PC-3 (cell line): Measurements from ENCODE around the gene FHAD1. TPM values are rescaled to one million over a fixed set of nuclear protein-coding genes. Genes with fewer than 3 reads are reported as not detected.

Experiments
- ATAC-seq: fragments of 200-7000 bp; cut with Tn5 transposase; 2 replicates; pipeline ENCODE4 v1.9.1; 2020; ENCODE audit warnings: mild to moderate bottlenecking, moderate library complexity
- BruUV-seq: library from RNA; stranded (reverse); fragments of 400-500 nt; replicated peaks from 2 replicates; lab custom pipeline; 2021; lab: Mats Ljungman, UMichigan
- CTCF ChIA-PET: fragments of 300-600 bp; sonication (Branson Sonifier 250); formaldehyde crosslinking; loops from one replicate; lab custom pipeline; 2022; ENCODE audit warnings: antibody characterized with exemption; lab: Charles Lee
- POLR2A ChIA-PET: fragments of 300-600 bp; sonication (Branson Sonifier 250); formaldehyde crosslinking; loops from one replicate; lab custom pipeline; 2022; ENCODE audit warnings: antibody characterized with exemption; ENCODE audit not compliant: unreplicated experiment; lab: Charles Lee
- DNase-seq: peaks from one replicate; pipeline ENCODE4 v3.0.0-alpha.2; 2015
- H2AFZ ChIP-seq: fragments of 300-600 bp; sonication (generic); 2 replicates; pipeline ENCODE4 v1.6.0; 2016; ENCODE audit warnings: antibody characterized with exemption, low read length
- H3F3A ChIP-seq: fragments of 300-600 bp; sonication (generic); one replicate; pipeline ENCODE4 v1.6.0; 2017; ENCODE audit warnings: antibody characterized with exemption, low read length, control low read depth, mild to moderate bottlenecking; ENCODE audit not compliant: unreplicated experiment
- H3K27ac ChIP-seq: fragments of 300-600 bp; sonication (generic); 2 replicates; pipeline ENCODE4 v1.5.1; 2016; ENCODE audit warnings: mild to moderate bottlenecking, low read length
- H3K27me3 ChIP-seq: fragments of 300-600 bp; sonication (generic); 2 replicates; pipeline ENCODE4 v1.6.1; 2016; ENCODE audit warnings: low read length, mixed read lengths
- H3K36me3 ChIP-seq: fragments of 300-600 bp; sonication (generic); 2 replicates; pipeline ENCODE4 v1.6.1; 2016; ENCODE audit warnings: low read depth, mixed run types, low read length, mixed read lengths
- H3K4me1 ChIP-seq: fragments of 300-600 bp; sonication (generic); 2 replicates; pipeline ENCODE4 v1.5.1; 2016; ENCODE audit warnings: low read length; ENCODE audit not compliant: insufficient read depth
- H3K4me2 ChIP-seq: fragments of 300-600 bp; sonication (generic); 2 replicates; pipeline ENCODE4 v1.6.0; 2016; ENCODE audit warnings: low read length
- H3K4me3 ChIP-seq: fragments of 300-600 bp; sonication (generic); 2 replicates; pipeline ENCODE4 v1.5.1; 2016; ENCODE audit warnings: mild to moderate bottlenecking, low read length, mixed read lengths
- H3K79me2 ChIP-seq: fragments of 300-600 bp; sonication (generic); 2 replicates; pipeline ENCODE4 v1.6.1; 2017; ENCODE audit warnings: low read length, mixed read lengths
- H3K9ac ChIP-seq: fragments of 300-600 bp; sonication (generic); 2 replicates; pipeline ENCODE4 v1.6.0; 2016; ENCODE audit warnings: mild to moderate bottlenecking, low read length
- H3K9me2 ChIP-seq: fragments of 300-600 bp; sonication (generic); replicated peaks from 2 replicates; pipeline ENCODE4 v1.6.1; 2016; ENCODE audit warnings: mixed run types, low read length, mixed read lengths
- H3K9me3 ChIP-seq: fragments of 300-600 bp; sonication (generic); 2 replicates; pipeline ENCODE4 v1.6.1; 2016; ENCODE audit warnings: low read length, mixed read lengths
- H4K20me1 ChIP-seq: fragments of 300-600 bp; sonication (generic); 2 replicates; pipeline ENCODE4 v1.6.1; 2016; ENCODE audit warnings: low read length, mixed read lengths
- CTCF ChIP-seq: fragments of 300-600 bp; sonication (generic); conservative IDR thresholded peaks from 2 replicates; pipeline ENCODE4 v1.5.1; 2017; ENCODE audit warnings: antibody characterized with exemption, low read depth, mild to moderate bottlenecking, low read length
- EZH2 ChIP-seq: fragments of 300-600 bp; sonication (generic); IDR thresholded peaks from one replicate; pipeline ENCODE4 v1.6.1; 2017; ENCODE audit warnings: antibody characterized with exemption, mild to moderate bottlenecking, low read length; ENCODE audit not compliant: unreplicated experiment
- EZH2phosphoT487 ChIP-seq: fragments of 300-600 bp; sonication (generic); IDR thresholded peaks from 2 replicates; pipeline ENCODE4 v1.6.1; 2018; ENCODE audit warnings: mild to moderate bottlenecking, antibody characterized with exemption, low read length, borderline replicate concordance
- intact Hi-C: fragments of 100-400 bp; cut with micrococcal nuclease; formaldehyde crosslinking; loops from 2 replicates; pipeline ENCODE4 v1.9.0; 2023
- total RNA-seq: library from RNA; depleted of rRNA; stranded (reverse); fragments of >200 nt; gene quantifications from 2 replicates; pipeline ENCODE4 v1.2.3, GENCODE V29; 2014

Gene FHAD1
- total RNA-seq, 1 experiment from 2014 or later, result 0.95 TPM

- intact Hi-C loops, result loop anchor here (1.0 to 2.0 kb wide), 2 partner anchors 8 to 14 kb away; partner anchors contain the start of gene EFHD2
- H3K9ac ChIP-seq, result peak overlapping the region; percentile 80
- H3F3A ChIP-seq, result peaks cover 8% of the 10 kb centered on the region
- ATAC-seq (peak; percentile 71), DNase-seq (peak; percentile 85)
- peaks cover 52% of the 10 kb centered on the region for H3K4me1 ChIP-seq
- peak overlapping the region; percentile 85 for H3K4me2 ChIP-seq
- H4K20me1 ChIP-seq, result peaks cover 21% of the 10 kb centered on the region
- TF ChIP-seq CTCF, result no peak
- ChIA-PET CTCF (no interaction called here), POLR2A (no interaction called here)
- H3K9me3 ChIP-seq, result no peaks in the 10 kb centered on the region
- peak overlapping the region; percentile 54 for H3K4me3 ChIP-seq
- H3K36me3 ChIP-seq, result peaks cover 27% of the 10 kb centered on the region
- no TSS peak for BruUV-seq
- no peaks in the 10 kb centered on the region for H3K9me2 ChIP-seq
- H3K79me2 ChIP-seq, result peaks cover 84% of the 10 kb centered on the region
- peak overlapping the region; percentile 98 for H3K27ac ChIP-seq
- no peaks in the 10 kb centered on the region for H3K27me3 ChIP-seq
- H2AFZ ChIP-seq, result no peak overlapping the region
Observed at GRCh38 chr1:15417059-15417934, 170.3 kb downstream of the FHAD1 start.

- H3K36me3 ChIP-seq, result peaks cover 21% of the 10 kb centered on the region
- H3K4me1 ChIP-seq, result peaks cover 42% of the 10 kb centered on the region
- H4K20me1 ChIP-seq, result peaks cover 15% of the 10 kb centered on the region; the same call in 1 of the 2 replicates
- ATAC-seq (no peak), DNase-seq (no peak)
- H2AFZ ChIP-seq, result no peak overlapping the region
- TF ChIP-seq EZH2phosphoT487, result no peak
- BruUV-seq, result no TSS peak
- ChIA-PET POLR2A (no interaction called here), CTCF (no interaction called here)
- H3K27ac ChIP-seq, result peak overlapping the region; percentile 19; the same call in 1 of the 2 replicates
- no peak overlapping the region; the same call in 1 of the 2 replicates for H3K9ac ChIP-seq
- H3K4me3 ChIP-seq, result no peak overlapping the region
- no peaks in the 10 kb centered on the region for H3K27me3 ChIP-seq
- 0 out of 2 replicates have a peak overlapping the region, but pooled peaks have one; percentile 3 for H3K4me2 ChIP-seq
- H3K9me3 ChIP-seq, result no peaks in the 10 kb centered on the region
- no peaks in the 10 kb centered on the region for H3K9me2 ChIP-seq
- peaks cover 8% of the 10 kb centered on the region for H3F3A ChIP-seq
- H3K79me2 ChIP-seq, result peaks cover 82% of the 10 kb centered on the region
- intact Hi-C loops, result no loop called here
Observed at GRCh38 chr1:15418806-15419515, 171.9 kb downstream of the FHAD1 start.

- H3K4me3 ChIP-seq, result no peak overlapping the region
- no peaks in the 10 kb centered on the region for H3K27me3 ChIP-seq
- no peak for ATAC-seq
- H3K9me2 ChIP-seq, result no peaks in the 10 kb centered on the region
- POLR2A ChIA-PET, result no interaction called here
- CTCF ChIA-PET, result no interaction called here
- peaks cover 8% of the 10 kb centered on the region for H3F3A ChIP-seq
- H3K9me3 ChIP-seq, result no peaks in the 10 kb centered on the region
- H3K4me1 ChIP-seq, result peaks cover 42% of the 10 kb centered on the region
- no peak overlapping the region for H3K9ac ChIP-seq
- no peak for DNase-seq
- H4K20me1 ChIP-seq, result peaks cover 15% of the 10 kb centered on the region; the same call in 1 of the 2 replicates
- H3K27ac ChIP-seq, result no peak overlapping the region
- TF ChIP-seq CTCF (peak; percentile 27), EZH2 (no peak)
- H3K4me2 ChIP-seq, result no peak overlapping the region
- peaks cover 75% of the 10 kb centered on the region for H3K79me2 ChIP-seq
- peaks cover 15% of the 10 kb centered on the region for H3K36me3 ChIP-seq
- intact Hi-C loops, result no loop called here
- H2AFZ ChIP-seq, result no peak overlapping the region
- no TSS peak for BruUV-seq
Observed at GRCh38 chr1:15420853-15421465, 173.9 kb downstream of the FHAD1 start.
